GM19328 (cell line): ENCODE measurements around the gene ELOVL7.
"Not testable (repeated sequence)": the region's sequence is repeated elsewhere in the genome, so short reads cannot be mapped to it uniquely, and the experiment has no call there.

ENCODE experiments used
- ATAC-seq: cut with Tn5 transposase; IDR thresholded peaks from one replicate; pipeline ENCODE4 v1.9.1; 2021; ENCODE audit warnings: mild to moderate bottlenecking, moderate library complexity; ENCODE audit not compliant: unreplicated experiment

Gene ELOVL7

DNA sequence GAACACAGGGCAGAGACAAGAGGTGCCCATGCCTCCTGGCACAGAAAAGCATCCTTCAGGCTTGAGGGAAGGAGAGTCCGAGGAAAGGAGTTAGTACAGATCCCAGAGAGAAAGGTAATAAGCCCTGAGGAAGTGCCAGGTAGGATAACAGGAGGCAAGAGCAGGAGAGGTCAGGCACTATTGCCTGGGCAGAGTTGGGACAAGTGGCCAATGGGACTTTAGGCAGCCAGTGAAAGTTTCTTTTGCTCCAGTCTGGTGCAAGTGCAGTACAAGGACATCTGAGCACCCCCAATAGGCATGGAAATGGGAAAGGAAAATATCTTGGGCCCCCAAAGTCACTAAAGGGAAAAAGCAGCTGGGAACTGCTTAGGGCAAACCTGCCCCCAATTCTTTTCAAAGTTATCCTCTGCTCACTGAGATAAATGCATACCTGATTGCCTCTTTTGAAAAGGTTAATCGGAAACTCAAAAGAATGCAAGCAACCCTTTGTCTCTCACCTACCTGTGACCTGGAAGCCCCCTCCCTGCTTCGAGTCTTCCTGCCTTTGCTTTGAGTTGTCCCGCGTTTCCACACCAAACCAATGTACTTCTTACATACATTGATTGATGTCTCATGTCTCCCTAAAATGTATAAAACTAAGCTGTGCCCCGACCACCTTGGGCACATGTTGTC is 46.5 kb downstream of the ELOVL7 start:
- no peak for ATAC-seq

GRCh38 chr5:60795424-60795950 is 48.6 kb downstream of the ELOVL7 start:
- not testable (repeated sequence) for ATAC-seq

GRCh38 chr5:60794691-60795090 is 49.4 kb downstream of the ELOVL7 start:
- no peak for ATAC-seq

GRCh38 chr5:60792438-60792837 is 51.6 kb downstream of the ELOVL7 start:
- ATAC-seq, result no peak

- no peak for ATAC-seq
Observed at GRCh38 chr5:60789551-60789950, 54.5 kb downstream of the ELOVL7 start.

GRCh38 chr5:60788863-60789513 is 55.1 kb downstream of the ELOVL7 start:
- ATAC-seq, result no peak

- no peak for ATAC-seq
Observed at GRCh38 chr5:60779466-60779865, 64.6 kb downstream of the ELOVL7 start.

GRCh38 chr5:60776343-60776742 is 67.7 kb downstream of the ELOVL7 start:
- ATAC-seq, result no peak

DNA sequence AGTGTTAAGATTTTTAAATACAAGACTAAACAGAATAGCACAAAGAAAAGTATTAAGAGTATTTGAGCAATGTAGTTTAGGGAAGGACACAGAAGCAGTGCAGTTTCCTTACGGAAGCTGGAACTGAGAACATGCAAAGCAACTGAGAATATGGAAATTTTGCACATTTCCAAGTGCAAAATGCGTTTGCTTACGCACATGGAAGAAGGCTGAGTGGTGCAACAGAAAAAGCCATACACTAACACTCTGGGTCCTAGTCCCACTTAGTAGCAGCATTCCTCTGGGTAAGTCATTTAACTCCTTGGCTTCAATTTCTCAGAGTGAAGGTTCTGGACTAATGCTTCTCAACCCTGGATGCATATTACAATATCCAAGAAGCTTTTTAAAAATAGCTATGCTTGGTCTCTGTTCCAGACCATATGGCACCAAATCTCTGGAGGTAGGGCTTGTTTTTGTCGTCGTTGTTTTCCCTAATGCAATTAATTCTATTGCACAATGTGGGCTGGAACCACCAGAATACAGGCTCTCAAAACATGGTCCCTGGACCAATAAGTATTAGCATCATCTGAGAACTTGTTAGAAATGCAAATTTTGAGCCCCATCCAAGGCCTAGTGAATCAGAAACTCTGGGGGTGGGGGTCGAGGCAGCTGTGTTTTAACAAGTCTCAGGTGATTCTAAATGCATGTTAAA is 78.9 kb downstream of the ELOVL7 start:
- ATAC-seq, result no peak

DNA sequence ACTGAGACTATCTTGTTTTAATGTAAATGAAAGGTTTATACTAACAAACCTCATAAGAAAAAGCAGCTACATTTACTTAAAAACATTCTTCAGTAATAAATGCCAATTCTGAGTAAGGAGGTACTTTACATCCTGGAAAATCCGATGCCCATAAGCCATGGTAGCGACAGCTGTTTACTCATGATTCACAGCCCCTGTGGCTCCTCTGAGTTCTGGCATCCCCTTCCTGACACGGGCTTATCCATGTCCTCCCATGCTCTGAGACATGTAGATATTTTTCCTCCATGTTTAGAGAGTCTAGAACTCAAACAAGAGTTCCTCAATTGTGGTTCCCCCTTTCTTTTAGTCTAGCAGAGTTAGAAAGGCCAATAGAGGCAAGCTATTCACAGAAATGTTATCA is 81.0 kb downstream of the ELOVL7 start:
- ATAC-seq, result no peak

- no peak for ATAC-seq
Observed at GRCh38 chr5:60754495-60754894, 89.6 kb downstream of the ELOVL7 start.

- ATAC-seq, result no peak
Observed at GRCh38 chr5:60744682-60745081, 99.4 kb downstream of the ELOVL7 start.

GRCh38 chr5:60743511-60744314 is 100.4 kb downstream of the ELOVL7 start:
- ATAC-seq, result no peak

DNA sequence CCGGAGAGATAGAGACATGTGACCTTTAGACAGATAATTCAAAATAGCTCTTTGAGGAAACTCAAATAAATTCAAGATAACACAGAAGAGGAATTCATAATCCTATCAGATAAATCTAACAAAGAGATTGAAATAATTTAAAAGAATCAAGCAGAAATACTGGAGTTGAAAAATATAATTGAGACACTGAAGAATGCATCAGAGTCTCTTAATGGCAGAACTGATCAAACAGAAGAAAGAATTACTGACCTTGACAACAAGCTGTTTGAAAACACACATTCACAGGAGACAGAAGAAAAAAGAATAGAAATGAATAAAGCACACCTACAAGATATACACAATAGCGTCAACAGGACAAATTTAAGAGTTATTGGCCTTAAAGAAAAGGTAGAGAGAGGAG is 103.7 kb downstream of the ELOVL7 start:
- ATAC-seq, result no peak

DNA sequence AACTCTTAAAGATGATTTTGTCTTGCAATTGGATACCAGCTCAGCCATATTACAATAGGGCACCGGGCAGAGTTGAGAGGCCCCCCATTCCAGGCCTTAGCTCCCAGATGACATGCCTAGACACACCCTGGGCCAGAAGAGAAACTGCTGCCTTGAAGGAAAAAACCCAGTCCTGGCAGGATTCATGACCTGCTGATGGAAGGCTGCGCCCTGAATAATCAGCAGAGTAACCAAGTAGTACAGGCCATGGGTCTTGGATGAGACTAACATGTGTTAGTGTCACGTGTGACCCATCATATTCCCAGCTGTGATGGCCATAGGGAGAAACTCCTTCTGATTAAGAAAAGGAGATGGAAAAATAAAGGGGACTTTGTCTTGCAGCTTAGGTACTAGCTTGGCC is 105.1 kb downstream of the ELOVL7 start:
- ATAC-seq, result no peak

- ATAC-seq, result no peak
Observed at GRCh38 chr5:60738461-60738860, 105.6 kb downstream of the ELOVL7 start.

GRCh38 chr5:60730858-60731257 is 113.2 kb downstream of the ELOVL7 start:
- not testable (repeated sequence) for ATAC-seq

DNA sequence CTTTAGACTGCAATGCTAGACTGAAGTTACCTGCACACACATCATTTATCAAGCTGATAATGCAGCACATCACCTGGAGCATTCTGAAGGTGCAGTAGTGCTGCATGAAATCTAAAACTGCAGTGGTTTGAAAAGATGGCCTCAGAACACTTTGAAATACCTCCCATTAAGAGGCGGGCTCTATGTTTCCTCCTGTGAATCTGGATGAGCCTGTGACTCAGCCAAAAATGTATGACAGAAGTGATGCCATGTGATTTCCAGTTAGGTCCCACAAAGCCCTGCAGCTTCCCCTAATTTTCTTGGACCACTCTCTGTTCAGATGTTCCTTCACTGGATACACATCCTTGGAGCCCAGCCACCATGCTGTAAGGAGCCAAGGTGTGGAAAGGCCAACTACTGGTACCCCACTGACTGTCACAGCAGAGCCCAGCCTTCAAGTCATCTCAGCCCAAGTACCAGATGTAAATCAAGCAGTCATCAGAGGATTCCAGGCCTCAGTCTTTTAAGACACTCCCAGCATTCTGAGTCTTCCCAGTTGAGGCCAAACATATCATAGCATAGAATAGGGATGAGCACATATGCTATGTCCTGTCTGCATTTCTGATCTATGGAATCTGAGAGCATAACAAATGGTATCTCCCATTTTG is 116.9 kb downstream of the ELOVL7 start:
- ATAC-seq, result no peak

- no peak for ATAC-seq
Observed at GRCh38 chr5:60724126-60724525, 119.9 kb downstream of the ELOVL7 start.

GRCh38 chr5:60722416-60722815 is 121.7 kb downstream of the ELOVL7 start:
- ATAC-seq, result no peak

GRCh38 chr5:60719329-60719728 is 124.7 kb downstream of the ELOVL7 start:
- ATAC-seq, result no peak
